DOHH2 (cell line): ENCODE measurements around the gene UBTD1.

ENCODE experiments used
- H3F3A ChIP-seq: fragments of 200-600 bp; sonication (generic), shearing (Covaris generic); 2 replicates; pipeline ENCODE4 v1.6.0; 2016; ENCODE audit warnings: antibody characterized with exemption, mild to moderate bottlenecking; ENCODE audit not compliant: control insufficient read depth, insufficient read depth
- H3K27ac ChIP-seq: fragments of 200-600 bp; sonication (generic); 2 replicates; pipeline ENCODE4 v1.5.1; 2014; ENCODE audit warnings: low read depth, mild to moderate bottlenecking, low read length, moderate library complexity
- H3K27me3 ChIP-seq: fragments of 200-600 bp; sonication (generic); 2 replicates; pipeline ENCODE4 v1.6.1; 2014; ENCODE audit warnings: mild to moderate bottlenecking, low read length, mixed read lengths; ENCODE audit not compliant: control insufficient read depth
- H3K36me3 ChIP-seq: fragments of 200-600 bp; sonication (generic); 2 replicates; pipeline ENCODE4 v1.6.1; 2014; ENCODE audit warnings: mild to moderate bottlenecking, low read length, moderate library complexity, mixed read lengths; ENCODE audit not compliant: control insufficient read depth
- H3K4me1 ChIP-seq: fragments of 200-600 bp; sonication (generic); 2 replicates; pipeline ENCODE4 v1.6.1; 2014; ENCODE audit warnings: mild to moderate bottlenecking, low read length, mixed read lengths; ENCODE audit not compliant: control insufficient read depth
- H3K4me2 ChIP-seq: fragments of 200-600 bp; sonication (generic); 2 replicates; pipeline ENCODE4 v1.6.0; 2014; ENCODE audit warnings: mild to moderate bottlenecking, low read length, moderate library complexity
- H3K4me3 ChIP-seq: fragments of 200-600 bp; sonication (generic); 2 replicates; pipeline ENCODE4 v1.5.1; 2014; ENCODE audit warnings: mild to moderate bottlenecking, low read length, mixed read lengths
- H3K79me2 ChIP-seq: fragments of 200-600 bp; sonication (generic); 2 replicates; pipeline ENCODE4 v1.6.1; 2014; ENCODE audit warnings: mild to moderate bottlenecking, low read length, mixed read lengths; ENCODE audit not compliant: control insufficient read depth
- H3K9me2 ChIP-seq: fragments of 200-600 bp; sonication (generic); replicated peaks from 2 replicates; pipeline ENCODE4 v1.6.1; 2014; ENCODE audit warnings: mild to moderate bottlenecking, low read length, mixed read lengths; ENCODE audit not compliant: control insufficient read depth
- H3K9me3 ChIP-seq: fragments of 200-600 bp; sonication (generic); 2 replicates; pipeline ENCODE4 v1.6.1; 2014; ENCODE audit warnings: antibody characterized with exemption, low read length, mixed read lengths; ENCODE audit not compliant: control insufficient read depth, insufficient read depth
- H4K20me1 ChIP-seq: fragments of 200-600 bp; sonication (generic); 2 replicates; pipeline ENCODE4 v1.6.0; 2014; ENCODE audit warnings: low read depth, mild to moderate bottlenecking, antibody characterized with exemption, low read length, moderate library complexity; ENCODE audit not compliant: control insufficient read depth, insufficient read depth
- EZH2phosphoT487 ChIP-seq: fragments of 200-600 bp; sonication (generic); IDR thresholded peaks from 2 replicates; pipeline ENCODE4 v1.6.1; 2017; ENCODE audit warnings: borderline replicate concordance, mild to moderate bottlenecking, antibody characterized with exemption, low read length, moderate library complexity, mixed read lengths
- TF ChIP-seq, protein P1 (sequence below): fragments of 200-600 bp; sonication (generic); IDR thresholded peaks from one replicate; pipeline ENCODE4 v1.5.1; 2014; ENCODE audit warnings: antibody characterized with exemption, mild to moderate bottlenecking, low read depth, low read length; ENCODE audit not compliant: poor library complexity, severe bottlenecking

UBTD1 gene

DNA sequence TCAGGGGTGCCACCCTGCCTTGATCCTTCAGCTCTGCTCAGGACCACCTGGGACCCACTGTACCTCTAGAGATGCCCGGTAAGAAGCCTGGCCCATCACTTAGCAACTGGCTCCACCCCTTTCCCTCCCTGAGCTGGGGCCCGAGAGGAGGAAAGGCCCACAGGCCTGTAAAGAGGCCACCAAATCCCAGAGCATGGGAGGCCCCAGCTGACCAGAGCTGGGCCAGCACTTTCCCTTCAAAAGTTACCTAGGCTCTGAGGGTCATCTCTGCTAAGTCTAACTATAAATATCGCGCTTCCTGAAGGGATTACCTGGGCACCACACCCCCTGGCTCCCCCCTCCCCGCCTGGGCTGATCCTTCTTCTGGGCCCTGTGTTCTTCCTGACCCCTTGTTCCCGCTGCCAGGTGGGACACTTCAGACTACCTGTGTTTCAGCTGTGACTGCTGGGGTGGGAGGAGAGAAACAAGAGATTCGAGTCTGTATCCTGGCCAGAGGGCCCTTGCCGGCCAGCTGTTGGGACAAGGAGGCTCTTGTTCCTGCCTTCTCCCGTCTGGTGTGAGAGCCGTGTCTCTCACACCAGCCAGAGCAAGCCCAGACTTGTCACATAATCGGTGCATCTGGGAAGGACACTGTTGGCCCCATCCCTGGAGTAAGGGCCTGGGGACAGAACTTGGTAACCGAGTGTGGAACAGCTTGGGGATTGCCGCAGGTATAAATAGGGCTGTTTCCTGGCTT is 51.0 kb downstream of the UBTD1 start:
- no peaks in the 10 kb centered on the region for H3K27me3 ChIP-seq
- H3K4me2 ChIP-seq, result no peak overlapping the region
- H3K4me1 ChIP-seq, result no peaks in the 10 kb centered on the region
- H4K20me1 ChIP-seq, result no peaks in the 10 kb centered on the region
- H3K79me2 ChIP-seq, result no peaks in the 10 kb centered on the region
- H3K9me2 ChIP-seq, result no peaks in the 10 kb centered on the region
- H3K4me3 ChIP-seq, result no peak overlapping the region
- no peaks in the 10 kb centered on the region for H3K36me3 ChIP-seq
- no peak overlapping the region for H3K27ac ChIP-seq
- TF ChIP-seq, protein P1, sequence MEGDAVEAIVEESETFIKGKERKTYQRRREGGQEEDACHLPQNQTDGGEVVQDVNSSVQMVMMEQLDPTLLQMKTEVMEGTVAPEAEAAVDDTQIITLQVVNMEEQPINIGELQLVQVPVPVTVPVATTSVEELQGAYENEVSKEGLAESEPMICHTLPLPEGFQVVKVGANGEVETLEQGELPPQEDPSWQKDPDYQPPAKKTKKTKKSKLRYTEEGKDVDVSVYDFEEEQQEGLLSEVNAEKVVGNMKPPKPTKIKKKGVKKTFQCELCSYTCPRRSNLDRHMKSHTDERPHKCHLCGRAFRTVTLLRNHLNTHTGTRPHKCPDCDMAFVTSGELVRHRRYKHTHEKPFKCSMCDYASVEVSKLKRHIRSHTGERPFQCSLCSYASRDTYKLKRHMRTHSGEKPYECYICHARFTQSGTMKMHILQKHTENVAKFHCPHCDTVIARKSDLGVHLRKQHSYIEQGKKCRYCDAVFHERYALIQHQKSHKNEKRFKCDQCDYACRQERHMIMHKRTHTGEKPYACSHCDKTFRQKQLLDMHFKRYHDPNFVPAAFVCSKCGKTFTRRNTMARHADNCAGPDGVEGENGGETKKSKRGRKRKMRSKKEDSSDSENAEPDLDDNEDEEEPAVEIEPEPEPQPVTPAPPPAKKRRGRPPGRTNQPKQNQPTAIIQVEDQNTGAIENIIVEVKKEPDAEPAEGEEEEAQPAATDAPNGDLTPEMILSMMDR, result no peak
- TF ChIP-seq EZH2phosphoT487, result no peak
- H3F3A ChIP-seq, result no peaks in the 10 kb centered on the region
- no peaks in the 10 kb centered on the region for H3K9me3 ChIP-seq

DNA sequence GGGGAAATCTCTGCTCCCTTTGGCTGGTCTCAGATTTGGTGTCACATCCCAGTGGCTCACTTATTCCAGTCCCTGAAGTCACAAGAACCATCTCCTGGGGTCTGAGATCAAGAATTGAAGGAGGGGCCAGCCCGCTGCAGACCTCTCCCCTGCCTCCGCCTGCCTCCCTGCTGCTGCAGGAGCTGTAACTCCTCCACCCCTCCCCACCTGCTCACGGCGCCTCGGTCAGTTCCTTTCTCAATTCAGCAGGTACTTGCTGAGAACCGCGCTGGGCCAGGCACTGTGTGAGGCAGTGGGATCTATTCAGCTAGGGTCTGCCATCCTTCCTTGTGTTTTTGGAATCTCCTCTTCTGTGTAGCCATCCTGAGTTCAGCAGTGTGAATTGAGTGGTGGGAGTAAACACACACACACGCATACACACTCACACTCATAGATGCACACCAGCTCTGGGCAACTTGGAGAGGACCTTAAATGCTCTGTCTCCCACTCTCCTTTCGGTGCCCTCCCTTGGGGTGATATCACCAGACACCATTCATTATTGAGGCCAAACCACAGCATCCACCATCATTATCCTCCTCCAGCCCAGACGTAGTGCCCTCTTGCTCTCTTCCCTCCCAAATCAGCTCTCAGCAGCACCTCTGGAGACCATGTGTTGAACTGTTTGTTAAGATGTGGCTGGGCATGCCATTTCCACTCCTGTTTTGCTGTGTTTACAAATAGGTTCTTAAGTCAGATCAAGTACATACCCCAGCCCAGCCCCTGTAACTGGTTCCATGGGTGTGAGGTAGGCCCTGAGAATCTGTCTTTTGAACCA is 51.8 kb downstream of the UBTD1 start:
- no peak for TF ChIP-seq EZH2phosphoT487
- TF ChIP-seq, protein P1, result no peak
- no peak overlapping the region for H3K4me3 ChIP-seq
- H3K9me2 ChIP-seq, result no peaks in the 10 kb centered on the region
- H3K9me3 ChIP-seq, result no peaks in the 10 kb centered on the region; the same call in 1 of the 2 replicates
- no peak overlapping the region for H3K4me2 ChIP-seq
- H3K27ac ChIP-seq, result no peak overlapping the region
- H3K36me3 ChIP-seq, result no peaks in the 10 kb centered on the region
- H3K4me1 ChIP-seq, result no peaks in the 10 kb centered on the region
- no peaks in the 10 kb centered on the region for H4K20me1 ChIP-seq
- no peaks in the 10 kb centered on the region for H3K79me2 ChIP-seq
- no peaks in the 10 kb centered on the region for H3F3A ChIP-seq
- no peaks in the 10 kb centered on the region for H3K27me3 ChIP-seq

DNA sequence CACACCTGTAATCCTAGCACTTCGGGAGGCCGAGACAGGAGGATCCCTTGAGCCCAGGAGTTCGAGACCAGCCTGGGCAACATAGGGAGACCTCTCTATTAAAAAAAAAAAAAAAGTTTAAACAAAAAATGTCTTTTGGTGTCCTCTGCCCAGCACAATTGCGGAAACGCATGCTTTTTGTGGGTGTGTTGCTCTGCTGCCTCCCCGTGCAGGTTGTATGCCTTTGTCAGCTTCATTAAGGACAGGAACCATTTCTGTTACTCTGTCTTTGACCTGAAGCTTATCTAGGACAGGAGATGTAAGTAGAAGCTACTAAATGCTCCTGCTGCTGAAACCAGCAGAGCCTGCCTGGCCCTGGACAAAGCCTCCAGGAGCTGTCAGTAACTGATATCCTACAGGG is 52.5 kb downstream of the UBTD1 start:
- Histone ChIP-seq H3K4me1 (no peaks in the 10 kb centered on the region), H4K20me1 (no peaks in the 10 kb centered on the region), H3K4me2 (no peak overlapping the region), H3F3A (no peaks in the 10 kb centered on the region), H3K79me2 (no peaks in the 10 kb centered on the region), H3K9me2 (no peaks in the 10 kb centered on the region), H3K9me3 (no peaks in the 10 kb centered on the region; the same call in 1 of the 2 replicates), H3K27ac (no peak overlapping the region), H3K36me3 (no peaks in the 10 kb centered on the region), H3K27me3 (no peaks in the 10 kb centered on the region), H3K4me3 (no peak overlapping the region)
- TF ChIP-seq EZH2phosphoT487, result no peak
- TF ChIP-seq, protein P1, result no peak
